Stimulated activated CD8-positive, alpha-beta memory T cell treated with anti-CD3 and anti-CD28 coated beads, Interleukin-4, amount 100 ng/mL, for 24 hours (primary cell): ENCODE measurements around the gene FXYD4.

Source experiments
- DNase-seq: peaks from one replicate; pipeline ENCODE4 v3.0.0-alpha.2; 2020; ENCODE audit warnings: low read depth

The FXYD4 gene

DNA sequence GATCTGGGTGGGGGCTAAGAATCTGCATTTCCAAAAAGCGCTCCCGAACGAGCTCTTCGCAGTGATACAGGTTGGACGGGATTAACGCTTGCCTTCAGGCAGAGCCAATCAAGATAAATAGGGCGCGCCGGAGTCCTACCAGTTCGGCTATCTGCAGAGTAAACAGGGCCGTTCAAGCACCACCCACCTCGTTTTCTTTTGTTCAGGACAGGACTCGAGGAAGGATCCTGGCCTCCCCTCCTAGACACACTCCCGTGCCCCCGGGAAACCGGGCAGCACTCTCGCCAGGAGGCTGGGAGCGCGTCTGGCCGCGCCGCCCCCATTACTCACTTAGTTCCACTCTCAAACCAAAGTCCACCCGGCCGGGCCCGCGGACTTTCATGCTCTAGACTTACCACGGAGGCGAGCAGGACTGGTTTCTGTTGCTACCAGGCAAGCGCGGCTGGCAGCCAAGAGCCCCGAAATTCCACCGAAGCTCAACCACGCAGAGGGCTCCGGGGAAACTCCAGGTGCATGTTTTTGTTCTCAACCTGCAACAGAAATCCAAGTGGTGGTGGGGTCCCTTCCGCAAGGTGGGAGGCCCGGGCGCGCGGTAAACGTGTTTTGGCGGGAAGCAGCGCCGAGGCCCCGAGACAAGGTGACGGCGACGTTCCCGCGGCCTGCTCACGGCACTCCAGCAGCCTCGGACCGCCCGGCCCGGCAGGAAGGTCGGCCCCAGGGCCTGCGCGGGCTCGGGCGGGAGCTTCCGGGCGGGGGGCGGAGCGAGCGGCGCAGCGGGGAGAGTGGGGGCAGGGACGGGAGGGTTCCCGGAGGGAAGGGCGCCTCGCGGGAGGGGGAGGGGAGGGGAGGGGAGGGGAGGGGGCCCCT lies 24.9 kb downstream of the FXYD4 start:
- DNase-seq, result peak; percentile 74

- DNase-seq, result peak; percentile 66
These were observed 25.6 kb downstream of the FXYD4 start for GRCh38 chr10:43396928-43397624.

DNA sequence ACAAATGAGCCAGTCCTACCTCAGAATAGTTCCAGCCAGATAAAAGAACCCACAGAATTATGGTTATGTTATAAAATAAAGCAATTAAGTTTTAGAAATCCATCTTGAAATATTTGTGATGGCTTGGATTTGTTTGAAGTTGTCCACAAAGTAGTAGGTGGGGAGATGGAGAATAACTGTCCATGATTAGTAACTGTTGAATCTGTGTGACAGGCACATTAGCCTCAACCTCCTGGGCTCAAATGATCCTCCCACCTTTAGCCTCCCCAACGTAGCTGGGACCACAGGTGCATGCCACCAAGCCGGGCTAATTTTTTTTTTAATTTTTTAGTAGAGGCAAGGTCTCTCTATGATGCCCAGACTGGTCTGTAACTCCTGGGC lies 27.5 kb downstream of the FXYD4 start:
- no peak for DNase-seq

- no peak for DNase-seq
These were observed 28.2 kb downstream of the FXYD4 start for GRCh38 chr10:43399320-43400310.

DNA sequence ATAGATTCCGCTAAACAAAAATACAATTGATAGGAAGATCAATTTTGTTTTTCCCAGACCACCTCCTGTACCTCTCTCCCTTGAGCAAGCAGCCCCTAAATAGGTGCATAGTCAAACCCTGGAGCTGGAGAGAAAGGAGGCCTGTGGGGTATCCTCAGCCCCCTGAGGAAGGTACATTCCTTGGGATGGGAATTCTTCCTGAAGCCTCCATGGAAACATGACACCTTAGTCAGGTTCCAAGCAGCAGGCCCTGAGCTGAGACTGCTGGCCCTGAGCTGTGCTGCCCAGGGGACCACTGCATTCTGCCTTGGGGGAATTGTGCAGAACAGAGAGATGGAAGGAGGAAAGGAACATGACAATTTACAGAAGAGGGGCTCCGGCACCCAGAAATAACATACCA lies 30.2 kb downstream of the FXYD4 start:
- DNase-seq, result no peak

DNA sequence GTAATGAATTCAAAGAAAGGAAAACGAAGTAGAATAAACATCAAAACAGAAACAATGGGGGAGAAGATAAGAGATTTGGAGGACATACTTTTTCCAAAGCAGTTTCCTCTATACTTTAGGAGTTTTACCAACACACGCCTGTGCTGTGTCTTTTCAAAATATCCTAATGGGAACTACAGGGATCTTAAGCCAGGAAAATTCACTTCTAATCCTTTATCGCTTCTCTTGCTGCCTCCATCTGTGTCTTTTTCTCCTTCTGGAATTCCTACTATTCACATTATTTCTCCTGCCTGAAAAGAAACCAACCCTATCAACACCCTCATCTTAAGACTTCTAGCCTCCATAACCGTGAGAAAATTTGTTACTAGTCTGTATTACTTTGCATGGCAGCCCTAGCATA lies 30.7 kb downstream of the FXYD4 start:
- no peak for DNase-seq

DNA sequence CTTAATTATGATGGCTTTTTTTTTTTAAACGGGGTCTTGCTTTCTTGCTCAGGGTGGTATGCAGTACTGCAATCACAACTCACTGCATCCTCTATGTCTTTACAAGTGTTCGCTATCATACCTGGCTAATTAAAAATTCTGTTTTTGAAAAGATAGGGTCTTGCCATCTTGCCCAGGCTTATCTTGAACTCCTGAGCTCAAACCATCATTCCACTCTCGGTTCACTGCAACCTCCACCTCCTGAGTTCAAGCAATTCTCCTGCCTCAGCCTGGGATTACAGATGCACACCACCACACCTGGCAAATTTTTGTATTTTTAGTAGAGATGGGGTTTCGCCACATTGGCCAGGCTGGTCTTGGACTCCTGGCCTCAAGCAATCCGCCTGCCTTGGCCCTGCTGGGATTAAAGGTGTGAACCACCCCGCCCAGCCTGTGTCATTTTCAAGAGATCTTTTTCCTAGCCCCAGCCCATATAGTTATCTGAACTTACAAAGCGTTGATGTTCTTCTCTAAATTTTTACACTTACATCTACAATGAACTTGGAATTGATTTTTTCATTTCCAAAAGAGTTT lies 31.5 kb downstream of the FXYD4 start:
- no peak for DNase-seq

DNA sequence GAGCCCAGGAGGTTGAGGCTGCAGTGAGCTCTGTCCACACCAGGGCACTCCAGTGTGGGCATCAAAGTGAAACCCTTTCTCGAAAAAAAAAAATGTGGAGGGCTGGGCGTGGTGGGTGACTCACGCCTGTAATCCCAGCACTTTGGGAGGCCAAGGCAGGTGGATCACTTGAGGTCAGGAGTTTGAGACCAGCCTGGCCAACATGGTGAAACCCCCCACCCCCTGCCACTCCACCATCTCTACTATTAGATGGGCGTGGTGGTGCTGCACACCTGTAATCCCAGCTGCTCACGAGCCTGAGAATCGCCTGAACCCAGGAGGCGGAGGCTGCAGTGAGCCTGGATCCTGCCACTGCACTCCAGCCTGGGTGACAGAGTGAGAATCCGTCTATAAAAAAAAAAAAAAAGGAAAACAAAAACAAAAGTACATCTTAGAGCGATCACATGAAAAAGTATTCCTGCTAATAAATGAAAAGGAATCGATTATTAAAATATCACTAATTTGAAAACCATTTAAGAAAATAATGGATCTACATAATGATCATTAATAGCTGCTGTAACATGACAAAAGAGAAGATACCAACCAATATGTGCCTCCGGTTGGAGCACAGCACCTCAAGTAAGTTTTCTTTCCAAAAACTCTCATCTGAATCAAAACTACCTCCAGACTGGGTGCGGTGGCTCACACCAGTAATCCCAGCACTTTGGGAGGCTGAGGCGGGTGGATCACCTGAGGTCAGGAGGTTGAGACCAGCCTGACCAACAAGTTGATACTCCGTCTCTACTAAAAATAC lies 32.7 kb downstream of the FXYD4 start:
- no peak for DNase-seq

GRCh38 chr10:43404704-43405084 lies 33.3 kb downstream of the FXYD4 start:
- DNase-seq, result no peak

GRCh38 chr10:43407148-43407575 lies 35.7 kb downstream of the FXYD4 start:
- DNase-seq, result peak; percentile 37

- peak; percentile 88 for DNase-seq
These were observed 36.3 kb downstream of the FXYD4 start for GRCh38 chr10:43407576-43408330.

DNA sequence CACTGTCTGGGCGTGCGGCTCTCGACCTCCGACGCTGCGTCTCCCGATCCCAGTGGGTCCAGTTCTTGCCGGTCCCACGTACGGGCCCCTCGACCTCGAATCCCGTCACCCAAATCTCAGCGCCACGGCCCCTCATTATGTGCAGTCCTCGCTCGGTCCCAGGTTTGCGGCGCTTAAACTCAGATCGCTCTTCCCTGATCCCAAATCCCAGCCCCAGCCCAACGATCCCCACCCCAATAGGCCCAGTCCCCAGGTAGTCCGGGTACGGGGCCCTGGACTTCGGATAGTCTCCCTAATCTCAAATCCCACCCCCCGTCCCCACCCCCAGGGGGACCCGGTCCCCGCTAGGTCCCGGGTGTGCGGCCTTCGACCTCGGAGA lies 36.9 kb downstream of the FXYD4 start:
- no peak for DNase-seq

DNA sequence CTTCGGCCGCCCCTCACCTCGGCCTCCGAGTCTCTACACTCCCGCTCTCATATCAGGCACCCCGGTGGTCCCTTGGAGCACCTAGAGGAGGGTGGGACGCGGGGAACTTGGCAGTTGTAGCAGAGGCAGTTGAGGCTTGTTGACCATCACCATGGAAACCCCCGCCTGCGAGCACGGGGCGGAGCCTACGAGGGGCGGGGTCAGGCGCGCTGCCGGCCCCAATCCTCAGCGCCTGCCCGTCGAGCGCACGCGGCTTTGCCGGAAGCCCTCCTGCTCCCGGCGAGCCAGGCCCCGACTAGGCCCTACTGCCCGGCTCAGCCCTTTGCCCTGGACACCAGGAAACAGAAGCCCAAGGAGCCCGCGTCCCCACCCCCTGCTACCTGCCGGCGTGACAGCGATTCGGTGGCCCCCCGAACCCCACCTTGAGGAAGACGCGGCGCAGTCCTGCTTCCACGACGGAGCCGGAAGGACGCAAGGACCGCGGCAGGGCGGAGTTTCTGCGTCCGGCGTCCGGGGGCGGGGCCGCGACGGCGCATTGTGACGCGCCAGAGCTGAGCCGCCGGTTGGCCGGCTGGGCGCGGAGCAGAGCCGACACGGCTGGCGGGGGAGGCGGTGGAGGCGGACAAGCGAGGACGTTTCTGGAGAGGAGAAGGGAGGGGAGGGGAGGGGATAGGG lies 37.4 kb downstream of the FXYD4 start, which contains the start of gene HNRNPF:
Gene HNRNPF (minus strand): TSS at position 477 of the 675 bp plus-strand sequence. CDS start 21,302 bp downstream, outside the sequence.
- DNase-seq, result peak; percentile 91

DNA sequence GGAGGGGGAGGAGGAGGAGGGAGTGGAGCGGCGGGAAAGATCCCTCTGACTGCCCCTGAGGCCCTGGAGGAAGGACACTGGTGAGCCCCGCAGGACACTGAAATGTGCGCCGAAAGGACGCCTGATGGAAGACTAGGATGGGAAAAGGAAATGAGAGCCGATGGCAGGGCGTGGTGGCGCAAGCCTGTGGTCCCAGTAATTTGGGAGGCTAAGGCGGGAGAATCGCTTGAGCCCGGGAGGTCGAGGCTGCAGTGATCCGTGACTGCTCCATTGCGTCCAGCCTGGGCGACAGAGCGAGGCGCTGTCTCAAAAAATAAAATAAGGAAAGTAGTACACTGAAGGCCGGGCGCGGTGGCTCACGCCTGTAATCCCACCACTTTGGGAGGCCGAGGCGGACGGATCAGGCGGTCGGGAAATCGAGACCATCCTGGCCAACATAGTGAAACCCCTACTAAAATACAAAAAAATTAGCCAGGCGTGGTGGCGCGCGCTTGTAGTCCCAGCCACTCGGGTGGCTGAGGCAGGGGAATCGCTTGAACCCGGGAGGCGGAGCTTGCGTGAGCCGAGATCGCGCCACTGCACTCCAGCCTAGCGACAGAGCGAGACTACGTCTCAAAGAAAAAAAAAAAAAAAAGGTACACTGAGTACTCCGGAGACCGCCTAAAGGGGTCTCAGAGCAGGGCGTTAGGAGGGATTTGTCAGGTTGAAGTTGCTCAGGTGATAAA lies 38.1 kb downstream of the FXYD4 start:
- DNase-seq, result peak; percentile 50

- no peak for DNase-seq
These were observed 38.9 kb downstream of the FXYD4 start for GRCh38 chr10:43410345-43410744.

GRCh38 chr10:43411536-43411935 lies 40.1 kb downstream of the FXYD4 start:
- no peak for DNase-seq

GRCh38 chr10:43415544-43415943 lies 44.1 kb downstream of the FXYD4 start:
- DNase-seq, result no peak

- peak; percentile 22 for DNase-seq
These were observed 46.7 kb downstream of the FXYD4 start for GRCh38 chr10:43417950-43418768.
